SH-SY5Y (cell line): ENCODE measurements around the gene CCDC192.

Source experiments
- GATA2 ChIP-seq: IDR thresholded peaks from 2 replicates; pipeline ENCODE4 v1.6.1; 2011; ENCODE audit warnings: mild to moderate bottlenecking, low read depth, low read length
- GATA3 ChIP-seq: IDR thresholded peaks from 2 replicates; pipeline ENCODE4 v1.6.1; 2011; ENCODE audit warnings: low read depth, mild to moderate bottlenecking, low read length, moderate library complexity

- TF ChIP-seq GATA2 (no peak), GATA3 (no peak)
Measured at GRCh38 chr5:127741412-127741811, 38.2 kb downstream of the CCDC192 start.
